ENCODE data around the gene FKBP14.

Gene FKBP14

GRCh38 chr7:30027740-30028215 lies 1.3 kb upstream of the FKBP14 start:
- no peak for TF ChIP-seq CTCF (IDR thresholded peaks at IDR 0.05; ENCODE audit: insufficient read depth, low read depth, low read length, missing control alignments)
- H3K4me3 ChIP-seq (ENCODE audit: low read length), result peak overlapping the region; percentile 90
- peak; percentile 14 for DNase-seq (ENCODE audit: low read depth)

- H3K4me3 ChIP-seq (ENCODE audit: low read length), result peak overlapping the region; percentile 90
- DNase-seq (ENCODE audit: low read depth), result peak; percentile 92
- no peak for TF ChIP-seq CTCF (IDR thresholded peaks at IDR 0.05; ENCODE audit: insufficient read depth, low read depth, low read length, missing control alignments)
These were observed 559 bp upstream of the FKBP14 start for GRCh38 chr7:30027065-30027456.

- TF ChIP-seq CTCF (IDR thresholded peaks at IDR 0.05; ENCODE audit: insufficient read depth, low read depth, low read length, missing control alignments), result no peak
- no peak for DNase-seq (ENCODE audit: low read depth)
- no peak overlapping the region for H3K4me3 ChIP-seq (ENCODE audit: low read length)
These were observed 3.0 kb downstream of the FKBP14 start for GRCh38 chr7:30023524-30023923.

- DNase-seq (ENCODE audit: low read depth), result no peak
- TF ChIP-seq CTCF (IDR thresholded peaks at IDR 0.05; ENCODE audit: insufficient read depth, low read depth, low read length, missing control alignments), result no peak
These were observed 3.5 kb downstream of the FKBP14 start for GRCh38 chr7:30022991-30023390.

GRCh38 chr7:30020535-30020934 lies 6.0 kb downstream of the FKBP14 start:
- no peak overlapping the region for H3K4me3 ChIP-seq (ENCODE audit: low read length)
- no peak for TF ChIP-seq CTCF (IDR thresholded peaks at IDR 0.05; ENCODE audit: insufficient read depth, low read depth, low read length, missing control alignments)
- no peak for DNase-seq (ENCODE audit: low read depth)

More at GRCh38 chr7:30022991-30023390, 3.5 kb downstream of the FKBP14 start:
- H3K4me3 ChIP-seq (ENCODE audit: low read length), result no peak overlapping the region

GRCh38 chr7:30019960-30020359 lies 6.5 kb downstream of the FKBP14 start:
- peak; percentile 33 for DNase-seq (ENCODE audit: low read depth)
- H3K4me3 ChIP-seq (ENCODE audit: low read length), result no peak overlapping the region
- TF ChIP-seq CTCF (IDR thresholded peaks at IDR 0.05; ENCODE audit: insufficient read depth, low read depth, low read length, missing control alignments), result no peak

- DNase-seq (ENCODE audit: low read depth), result no peak
- TF ChIP-seq CTCF (IDR thresholded peaks at IDR 0.05; ENCODE audit: insufficient read depth, low read depth, low read length, missing control alignments), result no peak
- no peak overlapping the region for H3K4me3 ChIP-seq (ENCODE audit: low read length)
These were observed 7.1 kb downstream of the FKBP14 start for GRCh38 chr7:30019387-30019786.
